Brain pericyte (primary cell): Measurements from ENCODE around the gene KMO.

Source experiments
- DNase-seq: peaks from one replicate; pipeline ENCODE4 v3.0.0-alpha.2; 2012; ENCODE audit warnings: low read depth, low spot score

KMO gene

DNA sequence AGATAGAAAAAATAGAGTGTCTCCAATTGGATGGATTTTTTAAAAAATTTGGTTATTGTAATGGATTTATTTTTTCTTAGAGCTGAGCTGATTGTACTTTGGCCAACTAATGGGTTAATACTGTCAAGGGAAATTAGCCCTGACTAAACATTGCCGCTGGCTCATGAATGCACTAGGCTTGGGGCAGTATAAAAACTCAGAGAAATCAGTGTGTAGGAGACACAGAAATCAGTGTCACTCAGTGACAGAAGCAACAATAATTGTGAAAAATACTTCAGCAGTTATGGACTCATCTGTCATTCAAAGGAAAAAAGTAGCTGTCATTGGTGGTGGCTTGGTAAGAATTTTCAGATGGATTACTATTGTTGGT, at the start of gene KMO:
Gene KMO, plus strand, starts transcription at position 217 of the 370 bp plus-strand sequence. Its CDS starts 67 bp downstream, at position 284.
- no peak for DNase-seq

DNA sequence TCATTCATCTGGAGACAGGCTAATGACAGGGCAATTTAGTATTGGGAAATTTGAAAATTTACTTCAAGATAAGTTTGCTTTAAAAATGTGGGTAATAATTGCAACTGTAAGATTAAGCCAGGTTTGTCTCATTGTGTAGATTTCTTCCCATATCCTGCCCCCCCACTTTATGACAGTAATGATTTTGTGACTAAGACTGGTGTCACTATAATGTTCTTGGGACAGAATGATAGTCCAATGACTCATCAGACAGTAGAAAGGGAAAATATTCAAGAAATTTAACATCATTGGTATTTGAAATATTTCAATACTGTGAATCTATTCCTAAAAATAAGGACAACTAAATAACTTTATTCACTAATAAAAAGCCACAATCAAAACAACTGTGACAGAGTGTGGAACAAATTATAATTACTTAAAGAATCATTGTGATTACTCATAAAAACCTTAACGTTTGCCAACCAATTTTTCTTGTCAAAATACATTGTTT, 49.4 kb upstream of the KMO start:
- DNase-seq = no peak

DNA sequence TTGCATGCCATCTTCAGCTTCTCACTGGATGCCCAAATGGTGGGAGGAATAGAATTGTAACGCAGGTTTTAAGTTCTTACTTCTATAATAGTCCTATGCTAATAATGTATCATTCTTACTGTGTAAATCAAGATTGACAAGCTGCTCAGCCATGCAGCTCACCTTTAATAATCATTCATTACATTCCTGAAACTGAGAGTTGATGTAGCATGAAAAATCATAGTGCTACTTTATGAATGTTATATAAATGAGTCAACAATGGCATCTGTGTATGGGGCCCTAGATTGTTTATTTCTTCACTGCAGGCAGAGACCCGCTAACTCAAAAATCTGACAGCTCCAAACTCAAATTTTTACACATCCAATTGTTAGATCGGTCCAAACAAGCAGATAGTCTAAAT, 47.0 kb upstream of the KMO start:
- DNase-seq = no peak

DNA sequence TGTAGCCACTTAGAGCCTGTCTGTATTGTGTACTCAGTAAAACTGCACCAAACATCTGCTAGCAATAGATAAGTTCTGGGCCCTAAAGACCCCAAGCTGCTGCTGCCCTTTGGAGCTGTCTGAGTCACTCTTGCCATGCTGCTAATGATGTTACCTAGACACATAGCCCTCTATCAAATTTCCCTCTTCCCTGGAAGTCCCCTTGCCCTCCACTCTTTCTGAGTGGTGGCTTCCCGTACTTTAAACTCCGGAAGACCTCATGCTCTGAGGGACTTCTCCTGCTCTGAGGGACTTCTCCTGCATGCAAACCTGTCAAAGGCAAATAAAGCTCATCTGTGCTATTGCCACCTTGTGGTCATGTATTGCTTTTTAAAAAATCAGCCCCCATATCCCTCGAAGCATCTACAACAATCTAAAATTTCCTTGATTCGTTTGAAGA, 46.6 kb upstream of the KMO start:
- DNase-seq = no peak

DNA sequence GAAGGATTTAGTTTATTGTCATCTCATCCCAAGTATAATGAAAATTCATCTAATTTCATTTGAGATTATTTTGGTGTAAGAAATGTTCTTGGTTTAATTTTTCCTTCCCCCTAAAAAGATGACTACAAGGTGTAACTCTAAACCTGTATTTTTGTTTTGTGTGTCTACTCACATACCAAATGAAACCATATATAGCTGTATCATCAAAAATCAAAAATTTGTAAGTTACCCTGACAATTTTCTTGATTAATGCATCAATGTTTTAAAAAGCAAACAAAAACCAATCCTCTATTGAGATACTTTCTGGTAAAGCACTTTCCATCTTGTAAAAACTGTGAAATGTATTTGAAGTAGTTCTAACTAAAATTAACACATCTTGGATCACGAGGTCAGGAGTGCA, 43.4 kb upstream of the KMO start:
- DNase-seq = no peak

DNA sequence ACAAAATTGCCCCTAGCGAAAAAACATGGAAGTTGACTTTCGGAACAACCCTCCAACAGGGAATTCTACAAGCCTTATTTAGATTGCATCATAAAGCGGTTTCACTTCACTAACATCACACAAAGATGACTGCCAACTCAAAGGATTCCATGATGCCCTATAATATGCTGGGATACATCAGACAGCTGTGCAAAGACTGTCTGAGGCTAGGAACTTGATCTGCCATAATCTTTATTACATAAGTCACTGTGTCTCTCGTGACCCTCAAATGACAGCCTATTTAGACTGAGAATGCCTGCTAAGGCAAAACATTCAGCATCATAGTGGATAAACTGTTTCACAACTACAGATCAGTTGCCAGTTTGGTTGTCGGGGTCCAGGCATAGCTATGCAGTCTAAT, 36.4 kb upstream of the KMO start:
- no peak for DNase-seq

DNA sequence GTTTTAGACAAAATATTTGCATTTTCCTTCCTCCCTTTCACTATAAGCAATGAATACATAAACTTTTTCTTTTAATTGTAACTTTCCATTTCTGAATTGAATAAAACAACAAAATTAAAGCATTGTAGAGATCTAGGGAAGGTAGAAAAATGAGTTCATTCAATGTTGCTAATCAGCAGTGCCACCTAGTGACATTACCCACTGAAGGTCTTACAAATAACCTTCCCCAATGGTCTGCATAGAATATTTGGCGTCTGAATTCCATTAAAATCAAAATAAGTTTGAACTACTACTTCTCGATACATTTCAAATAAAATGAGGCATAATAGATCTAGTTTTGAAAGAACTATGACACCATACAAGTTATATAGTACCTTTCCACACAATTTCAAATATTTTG, 32.3 kb upstream of the KMO start:
- DNase-seq = no peak

DNA sequence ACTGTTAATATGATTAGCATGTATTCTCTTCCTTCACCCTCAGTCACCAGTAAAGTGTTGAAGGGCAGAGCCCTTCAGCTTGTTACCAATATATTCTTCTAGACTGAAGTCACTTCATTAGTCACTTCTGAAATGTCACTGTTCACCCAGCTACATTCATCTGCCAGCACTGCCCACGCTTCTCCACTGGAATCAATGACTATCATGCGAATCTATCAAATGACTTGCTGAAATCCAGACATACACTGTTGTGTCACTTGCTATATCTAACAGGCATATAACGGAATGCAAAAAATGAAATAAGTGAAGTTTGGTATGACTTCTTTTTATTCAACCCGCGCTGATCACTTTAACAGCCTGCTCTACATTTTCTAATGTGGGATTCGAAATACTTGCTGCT, 28.7 kb upstream of the KMO start:
- DNase-seq = no peak

DNA sequence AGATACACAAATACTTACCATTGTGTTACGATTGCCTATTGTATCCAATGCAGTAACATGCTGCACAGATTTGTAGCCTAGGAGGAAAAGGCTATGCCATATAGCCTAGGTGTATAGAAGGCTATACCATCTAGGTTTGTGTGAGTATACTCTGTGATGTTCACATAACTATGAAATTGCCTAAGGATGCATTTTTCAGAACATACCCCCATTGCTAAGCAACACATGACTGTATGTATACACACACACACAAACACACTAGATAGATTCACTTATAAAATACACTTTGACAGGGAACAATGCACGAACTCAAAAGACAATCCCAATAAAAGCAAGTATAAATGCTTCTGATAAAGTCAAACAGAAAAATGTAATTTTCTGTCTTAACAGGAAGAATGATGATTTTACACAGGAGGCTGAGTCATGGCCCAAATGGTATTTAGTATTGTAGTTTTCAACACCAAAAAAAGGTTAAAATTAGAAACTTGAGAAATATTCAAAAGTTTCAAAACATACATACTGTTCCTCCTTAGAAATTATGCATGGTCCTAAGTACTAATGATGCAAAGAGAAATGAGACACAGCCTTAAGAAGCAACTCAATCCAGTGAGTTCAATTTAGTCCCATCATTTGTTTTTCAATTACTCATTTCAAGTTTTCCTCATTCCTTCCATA, 24.9 kb upstream of the KMO start:
- DNase-seq = no peak

DNA sequence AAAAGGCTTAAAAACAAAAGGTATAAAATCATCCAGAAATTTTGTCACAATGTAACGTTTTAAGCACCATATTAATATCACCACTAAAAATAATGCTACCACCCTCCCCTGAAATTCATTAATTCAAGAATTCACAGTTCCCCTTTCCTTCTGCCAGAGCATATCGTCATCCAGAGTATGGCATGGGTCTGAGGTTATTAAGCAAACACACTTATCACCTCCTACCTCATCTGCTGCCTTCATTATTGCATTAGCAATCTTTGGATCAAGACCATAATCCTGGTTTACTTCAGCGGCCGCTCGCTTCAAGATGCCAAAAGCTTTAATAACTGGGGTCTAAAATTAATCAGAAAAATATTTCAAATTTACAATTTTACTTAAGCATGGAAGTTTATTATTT, 18.8 kb upstream of the KMO start:
- DNase-seq = no peak

DNA sequence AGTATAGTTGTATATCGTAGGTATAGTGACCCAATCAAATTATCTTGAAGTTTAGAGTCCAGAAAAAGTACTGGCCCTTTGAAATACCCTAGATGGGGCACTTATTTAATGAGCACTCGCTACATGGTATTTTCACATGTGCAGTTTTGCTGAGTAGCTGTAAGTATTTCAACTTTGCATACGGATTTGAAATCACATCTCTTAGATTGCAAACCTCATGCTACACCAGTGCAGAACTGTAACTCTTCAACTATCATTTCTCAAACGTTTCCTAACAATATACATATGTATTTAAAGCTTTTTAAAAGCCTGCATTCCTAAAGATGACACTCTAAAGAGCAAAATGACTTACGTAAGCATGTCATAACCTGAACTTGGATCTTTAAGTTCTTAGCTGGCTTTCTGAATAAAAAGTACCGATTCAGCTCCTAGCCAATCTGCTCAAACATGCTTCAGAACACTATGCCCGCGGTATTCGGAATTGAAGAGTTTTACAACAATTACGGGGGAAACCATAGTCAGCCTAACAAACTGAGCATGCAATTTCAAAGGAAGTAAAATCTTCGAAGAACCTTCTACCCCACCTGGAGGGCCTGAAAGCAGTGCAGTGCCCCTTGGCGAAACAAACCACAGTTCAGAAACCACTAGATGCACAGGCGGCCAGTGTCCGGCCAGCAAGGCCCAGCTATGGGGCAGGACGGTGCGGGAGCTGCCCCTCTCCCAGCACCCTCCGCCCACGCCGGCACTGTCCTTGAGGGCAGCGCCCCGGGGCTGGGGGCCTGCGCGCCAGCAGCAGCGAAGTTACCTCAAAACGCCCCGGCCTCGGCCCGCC, 13.5 kb upstream of the KMO start:
- no peak for DNase-seq

DNA sequence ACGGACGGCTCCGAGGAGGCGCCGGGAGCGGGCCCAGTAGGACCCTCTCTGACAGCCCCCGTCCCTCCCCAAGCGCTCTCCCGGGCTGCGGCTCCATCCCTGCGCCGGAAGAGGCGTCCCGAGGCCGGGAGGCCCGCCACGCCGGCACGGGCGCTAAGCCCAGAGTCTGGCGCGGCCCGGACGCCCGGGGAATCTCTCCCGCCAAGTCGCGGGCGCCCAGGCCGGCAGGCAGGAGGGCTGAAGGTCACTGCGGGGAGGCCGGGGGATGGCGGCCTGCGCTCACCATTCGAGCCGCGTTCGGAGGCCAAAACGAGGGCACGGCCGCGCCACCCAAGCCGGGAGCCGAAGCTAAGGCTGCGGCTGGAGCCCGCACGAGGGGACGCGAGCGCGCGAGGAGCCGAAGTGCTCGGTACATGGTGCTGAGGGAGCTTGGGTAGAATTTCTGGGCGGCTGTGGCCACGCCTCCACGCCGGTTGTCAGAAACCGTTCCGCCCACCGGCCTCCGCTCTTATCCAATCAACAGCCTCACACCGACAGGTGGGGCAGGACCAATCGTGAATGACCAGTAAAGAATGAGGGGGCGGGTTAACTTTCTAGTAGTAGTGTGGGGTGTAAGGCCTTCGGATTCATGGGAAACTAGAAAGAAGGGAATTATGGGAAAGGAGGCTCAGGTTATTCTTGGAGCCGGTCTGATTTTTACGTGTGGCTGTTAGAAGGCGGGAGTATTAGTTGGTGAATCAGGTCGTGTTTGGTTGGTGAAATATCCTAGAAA, 12.7 kb upstream of the KMO start, which contains the start of gene FH:
Gene FH, minus strand, starts transcription at position 448 of the 772 bp plus-strand sequence. Its CDS starts 33 bp downstream, at position 415.
- DNase-seq = peak; percentile 92

DNA sequence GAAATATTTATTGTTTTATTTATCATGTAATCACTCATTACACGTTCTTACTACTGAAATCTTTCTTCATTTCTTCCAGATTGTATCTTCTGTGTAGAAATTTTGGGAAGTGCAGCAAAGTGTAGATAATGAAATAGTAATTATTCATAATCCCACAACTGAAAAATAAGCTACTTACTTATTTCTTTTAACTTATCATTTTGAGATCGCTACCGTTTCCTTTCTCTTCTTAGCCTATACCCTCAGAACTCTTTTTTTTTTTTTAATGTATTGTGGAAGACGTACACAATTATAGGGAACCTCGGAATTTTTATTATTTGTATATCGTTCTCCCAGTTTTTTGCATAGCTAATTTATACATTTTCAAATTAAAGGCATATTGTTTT, 12.1 kb upstream of the KMO start:
- DNase-seq = no peak

DNA sequence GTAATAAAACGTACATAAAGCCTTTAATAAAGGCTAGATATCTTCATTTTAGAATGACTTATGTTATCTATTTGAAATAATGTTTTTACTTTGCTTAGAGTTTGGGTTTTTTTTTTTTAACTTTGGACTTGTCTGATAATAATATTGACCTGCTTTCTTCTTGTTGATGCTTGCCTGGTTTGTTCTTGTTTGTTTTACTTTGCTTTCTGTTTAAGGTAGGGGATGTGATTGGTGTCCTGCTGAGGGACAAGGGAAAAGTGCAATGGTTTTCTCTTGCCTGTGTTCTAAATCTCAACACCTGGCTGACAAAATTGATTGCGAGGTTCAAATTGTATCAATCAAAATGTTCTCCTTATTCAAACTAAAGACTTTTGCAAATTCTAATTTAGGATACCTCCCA, 10.5 kb upstream of the KMO start:
- no peak for DNase-seq

DNA sequence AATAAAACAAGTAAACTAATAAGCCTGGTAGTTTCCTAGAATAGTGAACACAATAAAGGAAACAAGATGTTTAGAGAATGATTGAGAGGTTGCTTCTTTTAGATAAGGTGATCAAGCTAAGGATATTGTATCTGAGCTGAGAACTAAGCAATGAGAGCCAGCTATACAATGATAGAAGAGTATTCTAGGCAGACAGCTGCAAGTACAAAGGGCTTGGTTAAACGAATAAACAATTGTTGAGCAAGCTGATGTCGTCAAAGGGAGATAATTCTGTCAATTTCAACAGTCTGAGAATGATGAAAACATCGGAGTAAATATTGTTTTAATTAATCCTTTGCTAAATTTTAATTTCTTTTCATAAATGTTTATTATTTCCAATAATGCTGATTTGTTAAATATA, 7.2 kb upstream of the KMO start:
- DNase-seq = no peak

DNA sequence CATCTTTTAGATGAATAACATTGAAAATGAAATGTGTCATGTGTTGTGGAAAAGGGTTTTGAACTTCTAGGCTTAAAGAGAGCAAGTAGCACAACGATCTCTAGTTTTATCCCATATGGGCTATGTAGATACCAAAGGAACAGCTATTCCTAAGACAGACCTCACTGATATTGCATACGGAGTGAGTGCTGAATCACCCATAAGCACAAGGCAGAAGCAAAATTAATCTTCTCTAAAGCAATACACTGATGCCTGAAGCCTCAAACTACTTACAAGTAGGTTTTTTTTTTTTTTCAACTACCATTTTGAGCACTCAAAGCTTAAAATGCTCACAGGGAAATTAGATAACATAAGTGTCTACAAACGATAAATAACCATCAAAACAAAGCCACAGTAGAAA, 5.0 kb upstream of the KMO start:
- DNase-seq = no peak

DNA sequence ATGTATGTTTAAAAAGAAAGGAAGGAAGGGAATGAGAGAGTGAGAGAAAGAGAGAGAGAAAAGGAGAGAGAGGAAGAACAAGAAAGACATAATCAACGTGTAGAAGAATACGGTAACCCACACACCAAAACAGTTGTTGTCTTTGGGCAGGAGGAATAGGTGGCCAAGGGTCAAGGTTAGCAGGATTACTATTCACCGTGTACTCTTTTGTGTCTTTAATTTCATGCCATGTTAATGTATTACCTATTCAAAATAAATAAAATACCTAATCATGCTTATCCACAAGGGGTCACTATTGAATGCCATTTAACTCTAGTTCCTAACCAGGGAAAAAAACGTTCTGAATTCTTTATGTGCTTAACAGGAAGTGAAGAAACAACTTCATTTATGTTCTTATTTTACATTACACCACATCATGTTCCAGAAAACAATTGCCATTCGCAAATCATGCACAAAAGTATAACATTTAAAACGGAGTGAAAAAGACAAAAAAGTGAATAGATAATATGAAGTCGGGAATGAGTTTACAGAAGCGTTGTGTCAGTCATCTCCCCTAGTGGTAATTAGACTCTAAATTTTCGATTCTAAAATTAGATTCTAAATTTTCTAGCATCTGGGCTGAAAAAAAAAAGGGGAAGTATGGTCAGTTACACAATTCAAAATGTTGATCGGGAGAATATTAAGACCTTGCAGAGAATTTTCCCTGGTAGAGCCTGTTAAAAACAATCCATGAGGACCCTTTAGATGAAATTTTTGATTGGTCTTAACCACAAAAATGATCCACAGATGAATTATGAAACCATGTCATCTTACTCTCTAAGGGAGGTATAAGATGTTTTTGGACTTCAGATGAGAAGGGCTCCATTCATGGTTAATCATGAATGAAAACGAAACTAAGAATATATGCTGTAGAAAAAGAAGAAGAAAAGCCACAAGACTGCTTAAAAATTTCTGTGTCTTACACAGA, 700 bp upstream of the KMO start:
- DNase-seq = peak; percentile 50

DNA sequence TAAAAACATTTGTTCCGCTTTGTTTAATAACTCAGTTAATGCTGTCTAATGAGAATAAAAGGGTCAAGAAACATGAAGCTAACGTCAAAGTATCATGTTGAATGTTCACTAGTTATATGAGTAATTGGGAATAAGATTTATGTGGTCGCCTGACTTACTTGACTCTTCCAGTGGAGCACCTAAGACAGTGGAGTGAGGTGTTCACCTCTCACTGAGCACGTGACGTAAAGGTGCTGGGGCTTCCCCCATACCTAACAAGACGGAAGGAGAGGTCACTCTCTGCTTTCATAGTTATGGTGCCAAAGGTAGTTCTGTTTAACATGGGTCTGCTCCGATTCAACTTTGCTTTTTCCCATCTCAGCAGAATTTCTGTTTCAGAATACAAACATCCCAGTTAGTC, 686 bp downstream of the KMO start:
- no peak for DNase-seq

DNA sequence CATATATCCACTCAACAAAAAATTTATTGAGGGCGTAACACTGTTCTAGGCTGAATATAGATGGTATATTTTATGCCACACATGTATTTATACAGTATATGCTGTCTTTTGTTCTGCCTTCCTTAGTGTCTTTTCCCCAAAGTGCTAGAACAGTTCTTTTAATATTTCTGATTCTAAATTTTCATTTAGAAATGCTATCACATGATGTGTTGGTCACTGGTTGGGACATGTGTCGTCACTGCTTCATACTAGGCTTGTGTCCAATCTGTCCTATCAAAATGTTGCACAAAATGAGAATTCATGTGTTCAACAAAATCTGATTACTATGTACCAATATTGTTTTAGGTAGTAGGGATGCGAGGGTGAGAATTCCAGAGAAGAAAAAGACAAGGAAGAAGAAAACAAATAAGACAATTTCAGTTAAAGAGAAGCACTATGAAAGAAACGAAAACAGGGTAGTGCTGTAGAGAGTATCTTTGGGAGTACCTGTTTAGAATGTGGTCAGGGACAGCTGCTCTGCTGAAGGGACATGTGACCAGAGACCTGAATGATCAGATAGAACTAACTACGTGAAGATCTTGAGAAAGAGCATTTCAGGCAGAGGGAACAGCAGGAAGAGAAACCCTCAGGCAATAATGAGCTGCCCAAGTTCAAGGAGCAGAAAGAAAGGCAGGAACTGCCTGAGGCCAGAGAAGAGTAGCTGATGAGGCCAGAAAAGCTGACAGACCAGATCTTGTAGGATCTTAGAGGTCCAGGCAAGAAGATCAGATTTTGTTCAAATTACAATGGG, 1.3 kb downstream of the KMO start:
- DNase-seq = no peak

DNA sequence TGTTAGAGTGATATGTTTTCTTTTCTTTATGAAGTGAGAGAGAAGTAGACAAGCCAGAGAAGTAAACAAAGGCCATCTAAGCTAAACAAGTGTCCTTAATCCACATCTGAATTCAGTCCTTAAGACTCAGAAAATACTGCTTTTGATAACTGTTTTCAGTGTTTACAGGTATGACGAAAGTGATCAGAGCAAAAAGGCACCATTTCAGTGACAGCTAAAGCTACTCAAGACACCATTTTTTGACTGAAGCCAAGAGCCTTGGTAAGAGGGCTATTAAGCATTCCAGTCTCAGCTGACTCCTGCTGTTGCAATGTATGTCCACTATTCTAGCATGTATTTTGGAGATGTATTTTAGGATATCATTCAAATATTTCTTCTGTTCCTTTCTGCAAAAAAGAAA, 4.1 kb downstream of the KMO start:
- DNase-seq = no peak
